Liver (tissue), 9 donors: Measurements from ENCODE around the gene STX12. TPM values are rescaled to one million over a fixed set of nuclear protein-coding genes. Genes with fewer than 3 reads are reported as not detected.
"Not testable (repeated sequence)": the region's sequence is repeated elsewhere in the genome, so short reads cannot be mapped to it uniquely, and the experiment has no call there.

ENCODE experiments used
- DNase-seq: peaks from one replicate; pipeline ENCODE4 v3.0.0-alpha.2; 2017; ENCODE audit warnings: low spot score
- H3K27ac ChIP-seq, 2 donors: one replicate each; pipeline ENCODE4 v1.7.0; 2013; ENCODE audit warnings: inconsistent platforms in 2 of 2, low read length in 2 of 2, control low read depth in 1 of 2, low read depth in 1 of 2, mild to moderate bottlenecking in 1 of 2
- H3K27me3 ChIP-seq, 4 donors: one replicate each; pipeline versions ENCODE4 v1.6.1 to v1.7.0; 2013; ENCODE audit warnings: low read length in 3 of 4, inconsistent platforms in 1 of 4, mild to moderate bottlenecking in 1 of 4, moderate library complexity in 1 of 4; ENCODE audit not compliant: control insufficient read depth in 4 of 4, insufficient read depth in 4 of 4
- H3K36me3 ChIP-seq, 4 donors: one replicate each; pipeline versions ENCODE4 v1.6.1 to v1.7.0; 2013; ENCODE audit warnings: low read length in 3 of 4, mild to moderate bottlenecking in 3 of 4, low read depth in 1 of 4, moderate library complexity in 1 of 4; ENCODE audit not compliant: control insufficient read depth in 4 of 4, insufficient read depth in 3 of 4
- H3K4me1 ChIP-seq, 4 donors: one replicate each; pipeline versions ENCODE4 v1.6.1 to v1.7.0; 2013; ENCODE audit warnings: low read length in 3 of 4, mild to moderate bottlenecking in 3 of 4, moderate library complexity in 1 of 4; ENCODE audit not compliant: control insufficient read depth in 4 of 4, insufficient read depth in 4 of 4
- H3K4me3 ChIP-seq, 3 donors: one replicate each; pipeline versions ENCODE4 v1.6.1 to v1.7.0; 2013; ENCODE audit warnings: low read length in 3 of 3, control low read depth in 1 of 3, low read depth in 1 of 3, mild to moderate bottlenecking in 1 of 3
- H3K9ac ChIP-seq, 2 donors: one replicate each; pipeline ENCODE4 v1.7.0; 2013; ENCODE audit warnings: low read length in 2 of 2, mild to moderate bottlenecking in 2 of 2, moderate library complexity in 2 of 2, control low read depth in 1 of 2, low read depth in 1 of 2
- H3K9me3 ChIP-seq, 4 donors: one replicate each; pipeline versions ENCODE4 v1.6.1 to v1.7.0; 2013; ENCODE audit warnings: low read length in 3 of 4; ENCODE audit not compliant: control insufficient read depth in 4 of 4
- ATF3 ChIP-seq: IDR thresholded peaks from 2 replicates; pipeline ENCODE4 v1.6.1; 2016; ENCODE audit warnings: antibody characterized with exemption
- CTCF ChIP-seq: fragments of 150-350 bp; IDR thresholded peaks from 2 replicates; pipeline ENCODE4 v1.5.1; 2017; ENCODE audit warnings: improper control_type of control experiment, low read depth, low read length; ENCODE audit not compliant: missing input control
- EGR1 ChIP-seq, 2 donors: IDR thresholded peaks; 2 replicates each; pipeline ENCODE4 v1.6.1; 2016 to 2018; ENCODE audit warnings: antibody characterized with exemption in 2 of 2, low read depth in 2 of 2
- FOXA2 ChIP-seq: IDR thresholded peaks from 2 replicates; pipeline ENCODE4 v1.6.1; 2016; ENCODE audit warnings: antibody characterized with exemption
- GABPA ChIP-seq, 2 donors: IDR thresholded peaks in 1 of 2; conservative IDR thresholded peaks in 1 of 2; 2 replicates each; pipeline ENCODE4 v1.6.1; 2016; ENCODE audit warnings: antibody characterized with exemption in 2 of 2, mild to moderate bottlenecking in 1 of 2, moderate library complexity in 1 of 2
- HNF4A ChIP-seq, 2 donors: conservative IDR thresholded peaks; 2 replicates each; pipeline ENCODE4 v1.6.1; 2016; ENCODE audit warnings: antibody characterized with exemption in 2 of 2, mild to moderate bottlenecking in 2 of 2
- HNF4G ChIP-seq: IDR thresholded peaks from 2 replicates; pipeline ENCODE4 v1.6.1; 2016; ENCODE audit warnings: antibody characterized with exemption
- JUND ChIP-seq, 2 donors: IDR thresholded peaks; 2 replicates each; pipeline ENCODE4 v1.6.1; 2016; ENCODE audit warnings: antibody characterized with exemption in 2 of 2
- MAX ChIP-seq: IDR thresholded peaks from 2 replicates; pipeline ENCODE4 v1.6.1; 2016; ENCODE audit warnings: antibody characterized with exemption
- NR2F2 ChIP-seq: IDR thresholded peaks from 2 replicates; pipeline ENCODE4 v1.6.1; 2016; ENCODE audit warnings: antibody characterized with exemption
- RAD21 ChIP-seq, 2 donors: IDR thresholded peaks; 2 replicates each; pipeline ENCODE4 v1.6.1; 2016; ENCODE audit warnings: antibody characterized with exemption in 2 of 2, mild to moderate bottlenecking in 2 of 2
- REST ChIP-seq: IDR thresholded peaks from 2 replicates; pipeline ENCODE4 v1.6.1; 2016; ENCODE audit warnings: antibody characterized with exemption, mild to moderate bottlenecking
- RXRA ChIP-seq, 2 donors: IDR thresholded peaks; 2 replicates each; pipeline ENCODE4 v1.6.1; 2017 to 2018; ENCODE audit warnings: antibody characterized with exemption in 2 of 2, mild to moderate bottlenecking in 1 of 2
- SP1 ChIP-seq: IDR thresholded peaks from 2 replicates; pipeline ENCODE4 v1.6.1; 2018; ENCODE audit warnings: antibody characterized with exemption, mild to moderate bottlenecking
- TAF1 ChIP-seq: conservative IDR thresholded peaks from 2 replicates; pipeline ENCODE4 v1.6.1; 2016; ENCODE audit warnings: antibody characterized with exemption, mild to moderate bottlenecking
- YY1 ChIP-seq: IDR thresholded peaks from 2 replicates; pipeline ENCODE4 v1.6.1; 2016; ENCODE audit warnings: antibody characterized with exemption, mild to moderate bottlenecking
- ZBTB33 ChIP-seq: IDR thresholded peaks from 2 replicates; pipeline ENCODE4 v1.6.1; 2016; ENCODE audit warnings: antibody characterized with exemption
- WGBS: extraction: QIAGEN DNeasy Blood & Tissue Kit; methylation state at CpG from one replicate; pipeline ENCODE4 v1.1.7; 2013; 5-methylcytosine and 5-hydroxymethylcytosine counted together
- polyA plus RNA-seq, 2 donors: library from polyadenylated mRNA; stranded (reverse) in 1 of 2; unstranded in 1 of 2; fragments of 200-250 nt in 1 of 2; fragments of >200 nt in 1 of 2; fragmentation: Nextera tagmentation in 1 of 2; extraction: Ambion mirVana in 1 of 2; gene quantifications; one replicate each; pipeline versions ENCODE4 v1.2.1 to v1.2.3, GENCODE V29; 2013 to 2015
- total RNA-seq, 2 donors: library from RNA; depleted of rRNA; stranded (reverse); fragments of >200 nt; gene quantifications; one replicate each; pipeline ENCODE4 v1.2.3, GENCODE V29; 2014
- donor health status: healthy.
- donor health status: healthy.
- donor health status: healthy.
- donor health status: healthy.
- donor health status: healthy.

STX12 gene
- total and polyA plus RNA-seq, 4 donors: 10.0 to 23.3 (median 13.7) TPM

GRCh38 chr1:27807385-27807784, 34.4 kb downstream of the STX12 start:
- no peak overlapping the region for H3K4me3 ChIP-seq
- no peak for DNase-seq
- TF ChIP-seq RAD21 (IDR thresholded peaks at IDR 0.05) (no peak), GABPA (IDR thresholded peaks at IDR 0.05 in 1 of 2, conservative IDR thresholded peaks at IDR 0.05 in 1 of 2) (no peak), SP1 (no peak), JUND (IDR thresholded peaks at IDR 0.05) (no peak), NR2F2 (no peak)
- no peaks in the 10 kb centered on the region for H3K27me3 ChIP-seq
- no peaks in the 10 kb centered on the region for H3K9me3 ChIP-seq
- H3K9ac ChIP-seq: no peak overlapping the region
- peaks cover 2 to 22% (median 12%) of the 10 kb centered on the region in 4 donors for H3K36me3 ChIP-seq
- no peak overlapping the region for H3K27ac ChIP-seq
- no peaks in the 10 kb centered on the region for H3K4me1 ChIP-seq
- 83% methylated on average over 2 of the region's 2 CpGs for WGBS

GRCh38 chr1:27808131-27808530, 35.1 kb downstream of the STX12 start:
- not testable (repeated sequence) for H3K27me3 ChIP-seq, H3K9ac ChIP-seq, H3K27ac ChIP-seq, DNase-seq, H3K9me3 ChIP-seq, H3K4me3 ChIP-seq, H3K4me1 ChIP-seq
- peaks cover 5 to 23% (median 12%) of the 10 kb centered on the region in 4 donors for H3K36me3 ChIP-seq
- 96% methylated on average over 3 of the region's 3 CpGs for WGBS

GRCh38 chr1:27809883-27810282, 36.9 kb downstream of the STX12 start:
- no peak for DNase-seq
- WGBS: 96% methylated on average over 1 of the region's 1 CpG
- peaks cover 5 to 25% (median 9%) of the 10 kb centered on the region in 4 donors for H3K36me3 ChIP-seq

More at GRCh38 chr1:27809883-27810282, 36.9 kb downstream of the STX12 start:
- no peaks in the 10 kb centered on the region for H3K9me3 ChIP-seq
- no peak overlapping the region for H3K27ac ChIP-seq
- H3K4me1 ChIP-seq: no peaks in the 10 kb centered on the region
- TF ChIP-seq FOXA2 (no peak), ZBTB33 (no peak), GABPA (IDR thresholded peaks at IDR 0.05 in 1 of 2, conservative IDR thresholded peaks at IDR 0.05 in 1 of 2) (no peak), SP1 (no peak), CTCF (no peak), MAX (no peak), TAF1 (no peak), JUND (IDR thresholded peaks at IDR 0.05) (no peak), YY1 (no peak), NR2F2 (no peak), ATF3 (no peak), REST (no peak), EGR1 (IDR thresholded peaks at IDR 0.05; ENCODE audit: low read depth in 2 of 2) (no peak), RXRA (IDR thresholded peaks at IDR 0.05) (no peak), HNF4A (conservative IDR thresholded peaks at IDR 0.05) (no peak), HNF4G (no peak)
- H3K4me3 ChIP-seq: no peak overlapping the region
- no peaks in the 10 kb centered on the region for H3K27me3 ChIP-seq
- no peak overlapping the region for H3K9ac ChIP-seq
